ENCODE measurements around the gene OR10H3. TPM values are rescaled to one million over a fixed set of nuclear protein-coding genes. Genes with fewer than 3 reads are reported as not detected.
"Not testable (repeated sequence)": the region's sequence is repeated elsewhere in the genome, so short reads cannot be mapped to it uniquely, and the experiment has no call there.

OR10H3 gene, protein sequence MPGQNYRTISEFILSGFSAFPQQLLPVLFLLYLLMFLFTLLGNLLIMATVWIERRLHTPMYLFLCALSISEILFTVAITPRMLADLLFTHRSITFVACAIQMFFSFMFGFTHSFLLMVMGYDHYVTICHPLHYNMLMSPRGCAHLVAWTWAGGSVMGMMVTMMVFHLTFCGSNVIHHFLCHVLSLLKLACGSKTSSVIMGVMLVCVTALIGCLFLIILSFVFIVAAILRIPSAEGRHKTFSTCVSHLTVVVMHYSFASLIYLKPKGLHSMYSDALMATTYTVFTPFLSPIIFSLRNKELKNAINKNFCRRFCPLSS
- total RNA-seq, result not detected

DNA sequence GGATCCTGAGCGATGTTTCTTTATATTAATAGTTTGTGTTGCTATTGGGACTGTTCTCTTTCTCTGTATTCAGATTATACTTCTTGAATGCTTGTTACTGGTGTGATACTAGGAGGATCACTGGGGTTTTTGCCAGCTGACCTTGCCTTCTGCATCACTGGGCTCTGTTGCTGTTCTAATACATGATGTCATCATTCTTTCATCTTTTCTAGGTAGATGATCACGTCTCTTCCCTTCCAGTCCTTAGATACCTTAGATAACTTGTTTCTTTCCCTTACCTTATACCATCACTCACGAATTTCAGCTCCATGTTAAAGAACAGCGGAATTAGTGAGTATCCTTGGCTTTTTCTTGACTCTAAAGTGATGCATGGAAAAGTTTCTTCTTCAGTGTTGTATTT is at the start of gene OR10H3:
Gene OR10H3 (plus strand): TSS at position 264 of the 400 bp plus-strand sequence. CDS start 3,408 bp downstream, outside the sequence.
- DNase-seq (ENCODE audit: low spot score), result no peak

DNA sequence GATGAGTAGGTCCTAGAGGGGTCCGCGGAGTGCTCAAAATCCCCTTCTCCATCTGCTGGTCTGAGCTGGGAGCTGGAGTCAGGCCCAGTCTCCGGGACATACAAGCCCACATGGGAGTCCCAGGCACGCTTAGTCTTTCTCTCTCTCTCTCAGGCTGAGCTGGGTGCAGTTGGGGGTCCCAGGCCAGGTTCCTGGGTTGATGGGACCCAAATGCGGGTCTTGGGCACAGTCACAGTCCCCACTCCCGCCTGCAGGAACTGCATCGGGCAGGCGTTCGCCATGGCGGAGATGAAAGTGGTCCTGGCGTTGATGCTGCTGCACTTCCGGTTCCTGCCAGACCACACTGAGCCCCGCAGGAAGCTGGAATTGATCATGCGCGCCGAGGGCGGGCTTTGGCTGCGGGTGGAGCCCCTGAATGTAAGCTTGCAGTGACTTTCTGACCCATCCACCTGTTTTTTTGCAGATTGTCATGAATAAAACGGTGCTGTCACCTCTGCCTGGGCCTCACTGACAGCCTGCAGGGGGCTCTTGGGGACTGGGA is 41.1 kb upstream of the OR10H3 start:
- DNase-seq (ENCODE audit: low spot score), result no peak

DNA sequence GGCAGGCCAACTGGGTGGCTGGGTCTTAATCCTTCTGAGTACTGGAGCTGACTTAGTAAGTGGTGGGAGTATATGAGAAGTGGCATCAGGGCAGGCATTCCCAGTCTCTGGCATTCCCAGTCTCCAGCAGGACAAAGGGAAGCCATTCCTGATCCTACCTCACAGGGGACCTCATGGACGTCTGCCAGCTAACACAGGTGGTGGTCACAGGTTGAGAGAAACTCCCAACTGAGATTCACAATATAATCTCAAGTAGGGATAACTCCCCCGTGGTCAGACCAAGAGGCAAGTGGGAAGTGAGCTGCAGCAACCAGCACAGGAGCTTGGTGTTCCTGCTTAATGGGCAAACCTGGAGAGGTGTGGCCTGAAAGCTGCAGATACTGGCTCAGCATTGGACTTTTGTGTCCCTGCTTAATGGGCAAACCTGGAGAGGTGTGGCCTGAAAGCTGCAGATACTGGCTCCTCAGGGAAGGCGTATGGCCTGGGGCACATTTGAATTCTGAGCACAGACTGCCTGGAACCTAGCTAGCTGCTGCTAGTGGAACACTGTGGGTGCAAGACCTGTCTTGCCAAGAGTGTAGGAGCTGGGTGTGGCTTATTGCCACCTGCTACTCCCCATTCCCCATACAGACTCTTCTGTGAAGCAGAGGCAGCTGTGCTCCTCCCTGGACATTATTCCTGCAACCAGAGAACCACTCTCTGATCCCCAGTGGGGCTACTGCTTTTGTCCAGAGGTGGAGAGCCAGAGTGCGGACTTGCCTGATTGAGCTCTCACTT is 35.8 kb upstream of the OR10H3 start:
- peak; percentile 77 for DNase-seq (ENCODE audit: low spot score)

DNA sequence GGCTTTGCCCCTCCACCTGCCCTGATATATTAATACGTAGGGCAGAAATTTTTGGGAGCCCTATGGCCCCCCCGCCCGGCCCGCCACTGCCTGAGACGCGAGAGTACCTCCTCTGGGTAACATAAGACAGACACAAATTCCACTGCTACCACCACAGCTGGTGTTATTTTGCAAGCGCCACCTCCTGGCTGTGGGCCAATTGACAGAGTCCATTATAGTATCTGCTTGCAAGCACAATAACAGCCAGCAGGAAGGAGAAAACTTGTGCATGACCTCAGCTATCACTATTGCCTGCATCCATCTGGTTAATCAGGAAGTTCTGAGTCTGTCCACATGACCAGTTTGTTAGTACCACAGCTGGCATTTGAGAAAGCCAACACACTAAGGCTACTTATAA is 35.3 kb upstream of the OR10H3 start:
- DNase-seq (ENCODE audit: low spot score), result peak; percentile 91

DNA sequence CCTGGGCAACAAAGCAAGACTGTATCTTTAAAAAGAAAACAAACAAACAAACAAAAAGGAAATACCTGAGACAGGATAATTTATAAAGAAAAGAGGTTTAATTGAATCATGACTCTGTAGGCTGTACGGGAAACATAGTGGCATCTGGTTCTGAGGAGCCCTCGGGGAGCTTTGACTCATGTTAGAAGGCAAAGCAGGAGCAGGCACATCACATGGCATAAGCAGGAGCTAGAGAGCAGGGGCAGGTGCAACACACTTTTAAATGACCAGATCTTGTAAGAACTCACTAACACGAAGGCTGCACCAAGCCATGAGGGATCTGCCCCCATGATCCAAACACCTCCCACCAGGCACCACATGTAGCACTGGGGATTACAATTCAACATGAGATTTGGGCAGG is 23.1 kb upstream of the OR10H3 start:
- no peak for DNase-seq (ENCODE audit: low spot score)

DNA sequence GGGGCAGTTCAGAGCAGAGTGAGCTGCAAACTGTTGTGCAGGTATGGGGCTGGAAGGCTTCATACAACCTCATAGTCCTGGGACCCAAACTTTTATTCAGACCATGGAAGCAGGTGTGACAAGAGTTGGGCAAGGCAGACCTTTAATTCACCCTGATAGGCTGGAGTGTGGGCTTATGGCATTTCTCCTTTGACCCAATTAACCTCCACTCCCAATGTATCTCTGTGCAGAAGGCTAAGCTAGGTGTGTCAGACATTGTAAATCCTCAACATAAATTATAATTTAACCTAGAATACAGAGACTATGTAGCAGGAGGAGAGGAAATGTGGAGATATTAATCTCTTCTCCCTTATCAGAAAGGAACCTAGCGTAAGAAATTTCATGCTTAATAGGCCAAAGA is 22.1 kb upstream of the OR10H3 start:
- DNase-seq (ENCODE audit: low spot score), result no peak

DNA sequence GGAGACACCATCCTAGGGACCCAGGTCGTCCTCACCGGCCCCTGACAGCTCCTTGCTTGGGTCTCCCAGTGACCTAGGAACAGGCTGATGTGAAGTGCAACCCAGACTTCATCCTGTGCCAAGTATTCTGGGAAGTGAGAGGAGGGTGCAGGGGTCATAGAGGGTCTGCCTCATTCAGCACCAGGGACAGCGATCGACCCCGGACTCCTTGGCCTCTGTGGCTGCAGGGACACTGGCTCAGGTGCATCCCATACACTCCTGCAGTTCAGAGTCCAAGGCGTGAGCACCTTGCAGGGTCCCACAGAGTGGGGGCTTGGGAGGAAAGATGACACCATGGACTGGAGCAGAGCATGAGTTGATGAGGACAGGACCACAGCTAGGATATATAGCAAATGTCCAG is 20.0 kb upstream of the OR10H3 start:
- DNase-seq (ENCODE audit: low spot score), result no peak

DNA sequence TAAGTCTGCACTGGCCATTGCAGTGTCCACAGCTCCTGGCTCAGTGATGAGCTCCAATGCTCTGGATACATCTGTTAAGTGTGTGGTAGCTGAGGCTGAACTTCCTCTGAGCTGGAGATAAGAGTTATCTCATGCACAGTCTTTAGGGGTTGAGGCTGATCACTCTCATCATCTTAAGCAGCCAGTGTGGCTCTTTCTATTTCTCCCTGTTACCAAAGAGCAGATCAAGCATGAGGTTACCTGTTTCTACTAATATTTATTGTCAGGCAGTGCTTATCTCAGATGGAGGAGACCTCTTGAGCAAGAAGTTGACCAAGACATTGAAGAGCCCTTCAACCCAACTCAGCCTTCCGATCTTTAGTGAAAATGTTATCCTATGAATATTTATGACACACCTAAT is 16.5 kb upstream of the OR10H3 start:
- no peak for DNase-seq (ENCODE audit: low spot score)

DNA sequence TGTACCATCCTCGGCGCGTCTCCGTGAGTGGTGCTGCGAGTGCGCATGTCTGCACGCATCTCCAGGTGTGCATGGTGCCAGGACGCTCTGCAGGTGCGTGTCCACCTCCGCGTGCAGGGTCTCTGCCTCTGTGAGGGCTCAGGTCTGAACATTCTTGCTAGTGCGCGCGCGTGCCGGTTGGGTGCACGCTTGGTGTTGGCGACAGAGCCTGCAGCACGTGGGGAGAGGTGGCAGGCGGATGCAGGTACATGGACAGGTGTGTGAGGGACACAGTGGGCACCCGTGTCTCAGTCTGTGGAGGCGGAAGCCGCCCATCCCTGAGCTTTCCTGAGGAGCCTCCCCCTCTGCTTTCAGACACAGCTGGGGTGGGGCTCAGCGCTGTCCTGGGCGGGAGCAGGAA is 14.8 kb upstream of the OR10H3 start:
- no peak for DNase-seq (ENCODE audit: low spot score)

DNA sequence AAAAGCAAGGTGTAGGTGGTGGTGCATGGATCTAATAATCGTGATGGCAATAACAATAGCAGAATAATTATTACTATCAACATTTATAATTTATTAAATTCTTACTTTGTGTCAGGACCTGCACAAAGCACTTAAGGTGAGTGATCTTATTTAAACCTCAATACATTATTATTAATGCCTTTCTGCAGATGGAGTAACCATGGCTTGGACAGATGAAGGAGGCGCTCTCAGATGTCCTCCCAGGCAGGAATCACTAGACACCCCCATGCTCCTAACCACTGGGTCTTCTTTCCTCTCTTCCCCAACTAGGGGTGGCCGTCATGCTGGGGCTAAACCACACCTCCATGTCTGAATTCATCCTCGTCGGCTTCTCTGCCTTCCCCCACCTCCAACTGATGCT is 10.1 kb upstream of the OR10H3 start, which contains the start of gene OR10H2:
Gene OR10H2 (plus strand): TSS at position 301 of the 400 bp plus-strand sequence. CDS start 20 bp downstream, at position 321.
- no peak for DNase-seq (ENCODE audit: low spot score)

DNA sequence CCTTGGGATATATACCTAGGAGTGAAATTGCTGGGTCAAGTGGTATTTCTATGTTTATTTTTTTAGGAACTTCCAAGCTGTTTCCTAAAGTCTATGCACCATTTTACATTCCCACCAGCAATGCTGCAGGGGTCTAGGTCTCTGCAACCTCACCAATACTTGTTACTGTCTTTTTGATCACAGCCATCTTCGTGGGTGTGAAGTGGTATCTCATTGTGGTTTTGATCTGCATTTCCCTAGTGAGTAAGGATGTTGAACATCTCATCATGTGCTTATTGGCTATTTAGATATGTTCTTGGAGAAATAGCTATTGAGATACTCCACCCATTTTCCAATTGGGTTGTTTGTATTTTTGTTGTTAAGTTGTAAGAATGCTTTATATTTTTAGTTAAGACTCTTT is 7.2 kb upstream of the OR10H3 start:
- DNase-seq (ENCODE audit: low spot score), result no peak

DNA sequence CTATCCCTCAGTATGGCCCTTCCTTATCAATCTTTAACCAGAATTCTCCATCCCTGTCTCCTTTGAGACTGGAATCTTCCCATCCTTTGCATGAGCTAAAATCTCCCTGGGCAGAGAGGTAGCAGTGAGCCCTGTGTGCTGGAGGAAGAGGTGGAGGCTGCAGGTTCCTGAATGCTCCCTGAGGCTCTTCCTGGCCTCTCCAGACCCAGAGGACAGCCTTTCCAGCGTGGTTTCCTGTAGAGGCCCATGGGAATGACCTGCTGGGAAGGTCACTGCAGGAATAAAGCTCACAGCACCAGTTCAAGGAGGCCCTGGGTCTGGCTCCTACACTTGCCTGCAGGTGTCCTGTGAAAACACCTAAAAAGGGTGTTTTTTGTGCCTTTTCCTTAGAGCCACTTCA is 5.4 kb upstream of the OR10H3 start:
- no peak for DNase-seq (ENCODE audit: low spot score)

DNA sequence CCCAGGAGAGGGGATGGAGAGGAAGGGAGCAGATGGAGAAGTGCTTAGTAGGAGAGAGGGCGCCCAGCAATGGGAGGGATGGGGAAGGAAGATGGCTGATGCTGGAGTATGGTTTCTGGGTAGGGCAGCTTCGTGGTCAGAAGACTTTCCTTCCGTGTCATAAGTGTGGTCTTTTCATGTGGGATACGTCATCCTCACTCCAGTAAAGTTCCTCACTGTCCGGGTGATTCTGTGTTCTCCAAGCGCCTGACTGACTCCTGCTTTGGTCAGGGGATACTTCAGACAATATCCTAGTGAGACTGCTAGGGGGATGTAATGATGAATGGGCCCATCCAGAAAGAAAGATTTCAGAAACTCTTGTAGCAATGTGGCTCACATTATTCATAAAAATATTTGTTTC is 3.9 kb upstream of the OR10H3 start:
- no peak for DNase-seq (ENCODE audit: low spot score)

DNA sequence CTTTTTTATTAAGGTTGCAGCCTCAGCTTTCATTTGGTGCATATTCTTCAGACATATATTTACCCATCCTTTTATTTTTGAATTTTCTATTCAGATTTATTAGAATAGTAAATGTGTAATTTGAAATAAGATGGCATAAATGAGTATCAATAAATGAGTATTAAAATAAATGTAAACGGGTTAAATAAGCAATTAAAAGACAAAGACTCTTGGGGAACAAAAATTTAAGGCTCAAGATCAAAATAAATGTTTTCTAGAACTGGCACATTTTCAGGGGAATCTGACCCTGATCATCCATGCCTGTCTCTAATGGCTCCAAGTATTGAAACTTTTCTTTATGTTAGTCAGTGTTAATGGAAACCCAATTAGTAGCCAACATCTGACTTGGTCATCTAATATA is 3.0 kb downstream of the OR10H3 start:
- DNase-seq (ENCODE audit: low spot score), result no peak

DNA sequence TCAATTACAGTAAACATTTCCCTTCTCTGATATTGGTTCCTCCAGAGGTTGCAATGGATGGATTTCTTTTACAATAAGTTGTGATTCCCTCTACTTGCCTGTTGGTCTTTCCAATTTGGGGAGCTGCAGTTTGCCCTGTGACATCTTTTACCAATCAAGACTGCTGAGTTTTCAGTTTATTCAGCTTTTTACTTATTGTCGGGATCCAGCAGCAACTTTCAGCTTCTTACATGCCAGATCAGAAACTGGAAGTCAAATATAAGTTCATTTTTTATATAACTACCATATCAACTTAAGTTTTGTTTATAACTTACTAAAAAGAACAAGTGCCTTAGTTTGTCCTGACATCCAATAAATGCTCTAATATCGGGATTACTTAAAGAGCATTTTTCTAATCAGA is 10.5 kb downstream of the OR10H3 start:
- DNase-seq (ENCODE audit: low spot score), result no peak

DNA sequence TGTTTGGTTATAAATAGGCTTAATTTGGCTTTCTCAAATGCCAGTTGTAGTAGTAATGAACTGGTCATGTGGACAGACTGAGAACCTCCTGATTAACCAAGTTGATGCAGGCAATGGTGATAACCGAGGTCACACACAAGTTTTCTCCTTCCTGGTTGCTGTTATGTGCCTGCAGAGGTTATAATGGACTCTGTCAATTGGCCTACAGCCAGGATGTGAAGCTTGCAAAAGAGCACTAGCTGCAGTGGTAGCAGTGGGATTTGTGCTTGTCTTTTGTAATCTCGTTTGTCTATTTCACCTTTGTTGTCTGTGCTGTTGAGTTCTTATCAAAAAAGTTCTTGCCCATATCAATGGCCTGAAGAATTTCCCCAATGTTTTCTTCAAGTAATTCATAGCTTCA is 20.6 kb downstream of the OR10H3 start:
- DNase-seq (ENCODE audit: low spot score), result no peak

DNA sequence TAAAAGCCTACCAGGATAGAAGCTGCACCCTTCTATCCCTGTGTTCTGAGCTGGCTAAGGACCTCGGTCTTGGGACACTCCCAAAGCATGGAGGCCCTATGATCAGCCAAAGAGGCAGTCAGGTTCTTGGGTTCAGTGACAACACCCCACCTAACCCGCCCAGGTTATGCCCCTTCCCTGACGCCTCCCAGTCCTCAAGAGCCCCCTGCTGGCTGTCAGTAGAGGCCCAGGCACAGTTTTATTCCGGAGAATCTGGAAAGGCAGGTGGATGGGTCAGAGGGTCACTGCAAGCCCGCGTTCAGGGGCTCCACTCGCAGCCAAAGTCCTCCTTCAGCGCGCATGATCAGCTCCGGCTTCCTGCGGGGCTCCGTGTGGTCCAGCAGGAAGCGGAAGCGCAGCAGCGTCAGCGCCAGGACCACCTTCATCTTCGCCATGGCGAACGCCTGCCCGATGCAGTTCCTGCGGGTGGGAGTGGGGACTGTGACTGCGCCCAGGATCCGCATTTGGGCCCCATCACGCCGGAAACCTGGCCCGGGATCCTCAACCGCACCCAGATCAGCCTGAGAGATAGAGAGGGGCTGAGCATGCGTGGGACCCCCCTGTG is 22.3 kb downstream of the OR10H3 start:
- no peak for DNase-seq (ENCODE audit: low spot score)

DNA sequence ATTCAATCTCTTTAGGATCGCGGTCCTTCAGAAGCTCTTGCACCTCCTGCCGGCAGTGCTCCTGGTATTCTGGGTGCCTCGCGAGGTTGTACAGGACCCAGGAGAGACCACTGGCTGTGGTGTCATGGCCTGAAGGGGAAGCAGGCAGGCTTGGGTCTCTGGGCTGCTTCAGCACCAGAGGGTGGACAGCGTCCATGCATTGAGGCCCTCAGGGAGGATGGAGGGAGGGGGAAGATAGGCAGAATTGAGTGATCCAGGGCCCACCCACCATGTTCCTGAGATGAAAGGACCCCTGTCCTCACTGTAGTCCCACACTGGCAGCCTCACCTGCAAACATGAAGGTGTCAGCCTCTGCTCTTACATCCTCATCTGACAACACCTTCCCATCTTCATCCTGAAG is 31.8 kb downstream of the OR10H3 start:
- DNase-seq (ENCODE audit: low spot score), result no peak

DNA sequence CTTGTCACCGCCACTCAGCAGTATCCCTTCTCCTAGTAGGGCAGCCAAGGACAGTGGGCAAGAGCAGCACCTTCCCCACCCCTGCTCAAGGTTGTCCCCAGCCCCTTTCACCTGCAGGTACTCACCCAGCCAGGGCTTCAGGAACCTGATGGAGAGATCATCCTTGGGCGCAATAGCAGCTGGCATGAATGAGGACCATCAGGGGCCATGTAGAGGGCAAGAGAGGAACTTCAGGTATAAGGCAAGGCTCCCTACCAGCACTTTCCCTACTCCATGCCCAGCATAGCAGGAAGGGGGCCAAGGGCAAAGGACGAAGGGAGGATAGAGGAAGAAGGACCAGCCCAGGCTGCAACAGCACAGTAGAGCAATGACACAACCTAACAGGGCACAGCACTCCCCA is 36.4 kb downstream of the OR10H3 start:
- DNase-seq (ENCODE audit: low spot score), result not testable (repeated sequence)

DNA sequence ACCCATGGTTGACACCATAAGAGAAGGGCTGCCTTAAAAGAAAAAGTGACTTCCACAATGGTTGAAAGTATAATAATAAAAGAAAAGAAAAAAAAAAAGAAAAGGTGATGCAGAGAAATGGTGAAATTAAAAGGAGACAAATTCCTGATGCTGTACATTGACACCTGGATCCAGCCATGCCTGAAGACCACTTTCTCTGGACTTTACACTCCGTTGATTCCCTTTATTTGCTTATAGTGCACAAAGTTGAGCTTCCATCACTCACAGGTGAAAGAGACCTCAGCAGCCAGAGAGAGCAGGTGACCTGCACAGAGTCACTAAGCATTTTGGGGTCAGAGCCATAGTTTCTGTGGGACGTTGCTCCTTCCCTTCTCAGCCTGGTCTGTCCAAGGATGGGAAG is 37.5 kb downstream of the OR10H3 start:
- no peak for DNase-seq (ENCODE audit: low spot score)

DNA sequence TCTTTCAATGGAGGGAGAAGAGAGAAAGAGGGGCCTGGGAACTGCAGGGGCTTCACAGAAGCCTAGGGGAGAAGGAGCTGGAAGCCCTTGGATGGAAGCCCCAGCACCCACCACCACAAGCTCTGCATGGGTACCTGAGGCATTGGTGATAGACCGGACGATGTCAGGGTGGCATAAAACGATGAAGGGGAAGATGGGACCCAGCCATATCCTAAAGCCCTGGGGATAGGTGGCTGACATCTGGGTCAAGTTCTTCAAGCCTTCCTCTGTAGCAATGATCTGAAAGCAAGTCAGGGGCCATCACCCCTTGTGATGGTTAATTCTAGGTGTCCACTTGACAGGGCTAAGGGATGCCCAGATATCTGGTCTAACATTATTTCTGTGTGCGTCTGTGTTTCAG is 38.5 kb downstream of the OR10H3 start:
- peak; percentile 14 for DNase-seq (ENCODE audit: low spot score)
